Kasumi-1 (cell line): ENCODE measurements around the gene KCNIP1.

Experiments
- DNase-seq, 2 experiments: peaks; one replicate each; lab custom pipeline; 2025; lab: John Stamatoyannopoulos, UW

KCNIP1 gene

GRCh38 chr5:170483701-170484458 lies 19.9 kb upstream of the KCNIP1 start:
- DNase-seq: peak in 1 of 2 experiments; percentile 37

GRCh38 chr5:170484459-170484831 lies 19.4 kb upstream of the KCNIP1 start:
- no peak for DNase-seq

GRCh38 chr5:170484847-170485615 lies 18.8 kb upstream of the KCNIP1 start:
- DNase-seq: no peak

- DNase-seq: no peak
These were observed 18.3 kb upstream of the KCNIP1 start for GRCh38 chr5:170485616-170485911.

GRCh38 chr5:170486371-170486770 lies 17.4 kb upstream of the KCNIP1 start:
- DNase-seq: no peak

- DNase-seq: no peak
These were observed 15.2 kb upstream of the KCNIP1 start for GRCh38 chr5:170488570-170488969.

- DNase-seq: no peak
These were observed 14.6 kb upstream of the KCNIP1 start for GRCh38 chr5:170489199-170489598.

GRCh38 chr5:170490381-170490780 lies 13.4 kb upstream of the KCNIP1 start:
- no peak for DNase-seq

GRCh38 chr5:170491479-170491878 lies 12.3 kb upstream of the KCNIP1 start:
- peak; percentile 96 to 97 for DNase-seq

- no peak for DNase-seq
These were observed 10.6 kb upstream of the KCNIP1 start for GRCh38 chr5:170493028-170493820.

GRCh38 chr5:170494041-170494440 lies 9.8 kb upstream of the KCNIP1 start:
- no peak for DNase-seq

- DNase-seq: peak in 1 of 2 experiments; percentile 12
These were observed 7.8 kb upstream of the KCNIP1 start for GRCh38 chr5:170495825-170496661.

GRCh38 chr5:170496662-170497028 lies 7.2 kb upstream of the KCNIP1 start:
- DNase-seq: no peak

- no peak for DNase-seq
These were observed 6.3 kb upstream of the KCNIP1 start for GRCh38 chr5:170497311-170498038.

- no peak for DNase-seq
These were observed 4.9 kb upstream of the KCNIP1 start for GRCh38 chr5:170498811-170499351.

GRCh38 chr5:170499621-170500020 lies 4.2 kb upstream of the KCNIP1 start:
- DNase-seq: no peak

- no peak for DNase-seq
These were observed 2.5 kb upstream of the KCNIP1 start for GRCh38 chr5:170501361-170501760.

GRCh38 chr5:170501931-170502330 lies 1.9 kb upstream of the KCNIP1 start:
- DNase-seq: no peak

- DNase-seq: no peak
These were observed 921 bp downstream of the KCNIP1 start for GRCh38 chr5:170504616-170505266.

GRCh38 chr5:170508036-170508435 lies 4.2 kb downstream of the KCNIP1 start:
- no peak for DNase-seq
